ENCODE measurements around the gene CORO7. TPM values are rescaled to one million over a fixed set of nuclear protein-coding genes. Genes with fewer than 3 reads are reported as not detected.

The CORO7 gene
- polyA plus RNA-seq, 3 donors, result 44.7 to 181 (median 68.4) TPM

- intact Hi-C loops (cut with micrococcal nuclease), result no loop called here
- H3K9me3 ChIP-seq (replicated peaks in 1 of 2; ENCODE audit: control insufficient read depth in 1 of 2, insufficient read depth in 1 of 2, low read length in 2 of 2), result no peaks in the 10 kb centered on the region
- Mint-ChIP-seq H3K9me3 (no peaks in the 10 kb centered on the region), H3K27me3 (ENCODE audit: low read depth in 3 of 3) (no peaks in the 10 kb centered on the region), H3K4me1 (peaks cover 6% of the 10 kb centered on the region), H3K36me3 (peaks cover 65 to 92% of the 10 kb centered on the region in 2 donors), H3K4me3 (no peak overlapping the region), H3K27ac (peak overlapping the region in 1 of 7 donors; percentile 46)
- TF ChIP-seq CTCF (IDR thresholded peaks at IDR 0.05), result no peak
- no peak for DNase-seq
- no peaks in the 10 kb centered on the region for H3K27me3 ChIP-seq (ENCODE audit: control insufficient read depth in 2 of 2, insufficient read depth in 2 of 2, low read length in 2 of 2)
- peaks cover 35% of the 10 kb centered on the region for H3K79me2 ChIP-seq (ENCODE audit: insufficient read depth, low read length)
- no peaks in the 10 kb centered on the region for H3K4me1 ChIP-seq (ENCODE audit: control insufficient read depth in 1 of 2, insufficient read depth in 2 of 2, low read length in 2 of 2)
- no peak overlapping the region for H3K4me3 ChIP-seq (replicated peaks in 1 of 3; ENCODE audit: low read depth in 2 of 3, low read length in 3 of 3)
- peaks cover 97% of the 10 kb centered on the region for H4K20me1 ChIP-seq (ENCODE audit: insufficient read depth, low read length)
- peaks cover 80 to 100% of the 10 kb centered on the region in 2 donors for H3K36me3 ChIP-seq (replicated peaks in 1 of 2; ENCODE audit: control insufficient read depth in 1 of 2, insufficient read depth in 2 of 2, low read length in 2 of 2)
- 81% methylated on average over 6 of the region's 6 CpGs for WGBS (ENCODE audit: insufficient coverage)
- no peak overlapping the region for H3K9ac ChIP-seq (ENCODE audit: insufficient read depth, low read length, poor library complexity, severe bottlenecking)
- H3K4me2 ChIP-seq (replicated peaks; ENCODE audit: extremely low read depth, low read length, poor library complexity, severe bottlenecking), result no peak overlapping the region
- H3K27ac ChIP-seq (ENCODE audit: low read depth in 1 of 2, low read length in 2 of 2), result no peak overlapping the region
- no peak overlapping the region for H2AFZ ChIP-seq (ENCODE audit: insufficient read depth, low read depth, low read length, poor library complexity, severe bottlenecking)
Measured at GRCh38 chr16:4393240-4393600, 23.2 kb downstream of the CORO7 start.

- no peaks in the 10 kb centered on the region for H3K9me3 Mint-ChIP-seq
- Histone ChIP-seq H3K9ac (ENCODE audit: insufficient read depth, low read length, poor library complexity, severe bottlenecking) (no peak overlapping the region), H3K4me2 (replicated peaks; ENCODE audit: extremely low read depth, low read length, poor library complexity, severe bottlenecking) (no peak overlapping the region), H3K9me3 (replicated peaks in 1 of 2; ENCODE audit: control insufficient read depth in 1 of 2, insufficient read depth in 1 of 2, low read length in 2 of 2) (no peaks in the 10 kb centered on the region), H3K36me3 (replicated peaks in 1 of 2; ENCODE audit: control insufficient read depth in 1 of 2, insufficient read depth in 2 of 2, low read length in 2 of 2) (peaks cover 86 to 100% of the 10 kb centered on the region in 2 donors), H3K79me2 (ENCODE audit: insufficient read depth, low read length) (peaks cover 30% of the 10 kb centered on the region), H2AFZ (ENCODE audit: insufficient read depth, low read depth, low read length, poor library complexity, severe bottlenecking) (no peak overlapping the region), H3K27me3 (ENCODE audit: control insufficient read depth in 2 of 2, insufficient read depth in 2 of 2, low read length in 2 of 2) (no peaks in the 10 kb centered on the region), H3K4me1 (ENCODE audit: control insufficient read depth in 1 of 2, insufficient read depth in 2 of 2, low read length in 2 of 2) (no peaks in the 10 kb centered on the region), H4K20me1 (ENCODE audit: insufficient read depth, low read length) (peaks cover 97% of the 10 kb centered on the region), H3K4me3 (replicated peaks in 1 of 3; ENCODE audit: low read depth in 2 of 3, low read length in 3 of 3) (no peak overlapping the region), H3K27ac (ENCODE audit: low read depth in 1 of 2, low read length in 2 of 2) (no peak overlapping the region)
- 95% methylated on average over 19 of the region's 27 CpGs for WGBS (ENCODE audit: insufficient coverage)
- H3K27me3 Mint-ChIP-seq (ENCODE audit: low read depth in 3 of 3), result no peaks in the 10 kb centered on the region
- H3K27ac Mint-ChIP-seq, result peak overlapping the region in 1 of 7 donors; percentile 46
- peaks cover 63 to 92% of the 10 kb centered on the region in 2 donors for H3K36me3 Mint-ChIP-seq
- intact Hi-C loops (cut with micrococcal nuclease), result no loop called here
- no peak for DNase-seq
- TF ChIP-seq CTCF (IDR thresholded peaks at IDR 0.05), result no peak
- no peak overlapping the region for H3K4me3 Mint-ChIP-seq
- peaks cover 6% of the 10 kb centered on the region for H3K4me1 Mint-ChIP-seq
Measured at GRCh38 chr16:4392382-4393239, 23.8 kb downstream of the CORO7 start.

Measured in CD14-positive monocyte (primary cell).